ENCODE data around the gene OXER1.

The OXER1 gene

DNA sequence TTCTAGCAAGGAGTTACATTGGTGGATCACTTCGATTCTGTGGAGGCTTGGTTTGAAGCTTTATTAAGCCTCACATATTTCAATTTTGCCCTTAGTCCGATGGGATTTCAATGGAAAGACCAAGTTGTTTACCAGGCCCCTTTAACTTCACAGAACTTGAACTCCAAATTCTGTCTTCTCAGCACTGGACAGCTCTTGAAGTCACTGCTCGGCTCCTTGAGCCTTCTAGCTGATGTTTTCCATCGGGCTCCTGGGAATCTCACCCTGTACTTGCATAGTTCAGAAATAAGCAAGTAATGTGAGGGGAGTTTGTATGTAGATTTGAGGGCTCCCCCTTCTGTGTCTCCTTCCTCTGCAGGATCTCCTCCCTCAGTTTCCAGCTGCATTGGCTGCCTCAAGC is 15.1 kb downstream of the OXER1 start:
- Histone ChIP-seq H3K4me3 (replicated peaks; ENCODE audit: low read depth, low read length) (no peak overlapping the region), H3K36me3 (ENCODE audit: control insufficient read depth, insufficient read depth, low read length) (peaks cover 1% of the 10 kb centered on the region), H3K27me3 (replicated peaks; ENCODE audit: control insufficient read depth, insufficient read depth, low read length) (no peaks in the 10 kb centered on the region)
- DNase-seq (ENCODE audit: extremely low read depth, insufficient read length) = no peak
- no peak for TF ChIP-seq CTCF (IDR thresholded peaks at IDR 0.05; ENCODE audit: insufficient read depth, low read length, poor library complexity, severe bottlenecking)

GRCh38 chr2:42747422-42747821 is 16.5 kb downstream of the OXER1 start:
- Histone ChIP-seq H3K27me3 (replicated peaks; ENCODE audit: control insufficient read depth, insufficient read depth, low read length) (no peaks in the 10 kb centered on the region), H3K36me3 (ENCODE audit: control insufficient read depth, insufficient read depth, low read length) (peaks cover 1% of the 10 kb centered on the region), H3K4me3 (replicated peaks; ENCODE audit: low read depth, low read length) (no peak overlapping the region)
- TF ChIP-seq CTCF (IDR thresholded peaks at IDR 0.05; ENCODE audit: insufficient read depth, low read length, poor library complexity, severe bottlenecking) = no peak
- DNase-seq (ENCODE audit: extremely low read depth, insufficient read length) = no peak

DNA sequence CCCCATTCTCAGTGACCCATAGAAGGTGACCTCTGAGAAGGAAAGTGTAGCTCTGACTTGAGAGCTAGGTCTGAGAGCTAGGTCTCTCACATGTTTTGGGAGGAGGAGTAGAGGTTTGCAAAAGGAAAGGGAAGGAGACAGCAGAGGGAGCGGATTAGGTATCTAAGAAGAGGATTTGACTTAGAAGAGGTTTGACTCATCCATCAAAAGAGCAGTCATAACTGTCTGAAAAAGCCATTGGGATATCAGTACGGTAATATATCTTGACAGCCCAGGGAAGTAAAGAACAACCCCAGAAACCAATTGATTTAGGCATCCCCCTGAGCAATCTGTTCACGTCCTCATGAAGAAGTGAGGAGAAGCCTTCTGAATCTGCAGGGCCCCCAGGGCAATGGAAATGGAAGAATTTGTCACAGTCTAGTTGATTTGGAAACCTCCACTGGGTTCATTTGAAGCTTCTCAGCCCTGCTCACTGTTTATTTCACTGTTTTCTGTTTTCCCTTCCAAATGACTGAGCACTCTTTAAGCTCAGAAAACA is 19.3 kb downstream of the OXER1 start:
- Histone ChIP-seq H3K27me3 (replicated peaks; ENCODE audit: control insufficient read depth, insufficient read depth, low read length) (no peaks in the 10 kb centered on the region), H3K36me3 (ENCODE audit: control insufficient read depth, insufficient read depth, low read length) (peaks cover 1% of the 10 kb centered on the region), H3K4me3 (replicated peaks; ENCODE audit: low read depth, low read length) (no peak overlapping the region)
- DNase-seq (ENCODE audit: extremely low read depth, insufficient read length) = no peak
- no peak for TF ChIP-seq CTCF (IDR thresholded peaks at IDR 0.05; ENCODE audit: insufficient read depth, low read length, poor library complexity, severe bottlenecking)

- no peak for DNase-seq (ENCODE audit: extremely low read depth, insufficient read length)
- peaks cover 1% of the 10 kb centered on the region for H3K36me3 ChIP-seq (ENCODE audit: control insufficient read depth, insufficient read depth, low read length)
- no peak for TF ChIP-seq CTCF (IDR thresholded peaks at IDR 0.05; ENCODE audit: insufficient read depth, low read length, poor library complexity, severe bottlenecking)
These were observed 20.3 kb downstream of the OXER1 start for GRCh38 chr2:42743659-42743990.

GRCh38 chr2:42742740-42743658 is 20.9 kb downstream of the OXER1 start:
- Histone ChIP-seq H3K4me3 (replicated peaks; ENCODE audit: low read depth, low read length) (no peak overlapping the region), H3K27me3 (replicated peaks; ENCODE audit: control insufficient read depth, insufficient read depth, low read length) (no peaks in the 10 kb centered on the region), H3K36me3 (ENCODE audit: control insufficient read depth, insufficient read depth, low read length) (peaks cover 1% of the 10 kb centered on the region; the same call in 1 of the 2 replicates)
- no peak for DNase-seq (ENCODE audit: extremely low read depth, insufficient read length)
- peak; percentile 25 for TF ChIP-seq CTCF (IDR thresholded peaks at IDR 0.05; ENCODE audit: insufficient read depth, low read length, poor library complexity, severe bottlenecking)

More at GRCh38 chr2:42743659-42743990, 20.3 kb downstream of the OXER1 start:
- Histone ChIP-seq H3K27me3 (replicated peaks; ENCODE audit: control insufficient read depth, insufficient read depth, low read length) (no peaks in the 10 kb centered on the region), H3K4me3 (replicated peaks; ENCODE audit: low read depth, low read length) (no peak overlapping the region)
